GM12872 (cell line): ENCODE data around the gene KIAA0040.
A peak's percentile ranks its signal among the peaks of the same experiment; 100 is the strongest.

Experiments used
- CTCF ChIP-seq: IDR thresholded peaks from 3 replicates; pipeline ENCODE4 v1.5.1; 2011; ENCODE audit warnings: low read depth, mild to moderate bottlenecking, low read length, moderate library complexity; ENCODE audit not compliant: insufficient read depth

The KIAA0040 gene

DNA sequence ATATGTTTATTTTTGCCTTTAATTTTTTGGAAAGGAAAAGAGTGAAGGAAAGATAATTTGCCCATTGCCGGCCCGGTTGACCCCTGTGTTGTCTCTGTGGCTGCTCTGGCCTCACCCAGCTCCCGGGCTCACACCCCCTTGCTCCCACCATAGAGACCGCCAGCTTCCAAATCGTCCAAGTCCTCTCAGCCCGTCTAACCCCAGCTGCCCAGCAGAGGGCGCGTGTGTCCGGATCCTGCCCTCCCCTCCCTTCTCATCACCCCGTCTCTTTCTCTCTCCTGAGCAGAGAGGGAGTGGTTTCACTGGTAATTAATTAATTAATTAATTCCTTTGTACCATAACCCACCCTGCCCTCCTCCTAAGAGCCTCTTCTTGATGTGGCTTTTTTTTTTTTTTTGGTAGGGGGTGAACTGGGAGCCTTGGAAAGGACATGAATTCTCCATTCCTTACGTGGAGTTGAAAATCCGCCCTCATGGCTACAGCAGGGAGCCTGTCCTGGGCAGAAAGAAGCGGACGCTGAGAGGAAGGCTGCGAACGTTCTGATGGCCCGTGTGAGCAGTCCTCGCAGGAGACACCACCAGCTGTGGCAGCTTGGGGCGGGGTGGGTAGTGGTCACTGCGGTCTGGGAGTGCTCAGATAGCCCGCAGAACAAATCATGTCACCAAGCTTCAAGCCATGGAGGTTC is 45.9 kb downstream of the KIAA0040 start:
- TF ChIP-seq CTCF, result peak; percentile 94

- TF ChIP-seq CTCF, result no peak
Observed at GRCh38 chr1:175145899-175146528, 46.6 kb downstream of the KIAA0040 start.

GRCh38 chr1:175138579-175138978 is 54.0 kb downstream of the KIAA0040 start:
- TF ChIP-seq CTCF, result no peak

DNA sequence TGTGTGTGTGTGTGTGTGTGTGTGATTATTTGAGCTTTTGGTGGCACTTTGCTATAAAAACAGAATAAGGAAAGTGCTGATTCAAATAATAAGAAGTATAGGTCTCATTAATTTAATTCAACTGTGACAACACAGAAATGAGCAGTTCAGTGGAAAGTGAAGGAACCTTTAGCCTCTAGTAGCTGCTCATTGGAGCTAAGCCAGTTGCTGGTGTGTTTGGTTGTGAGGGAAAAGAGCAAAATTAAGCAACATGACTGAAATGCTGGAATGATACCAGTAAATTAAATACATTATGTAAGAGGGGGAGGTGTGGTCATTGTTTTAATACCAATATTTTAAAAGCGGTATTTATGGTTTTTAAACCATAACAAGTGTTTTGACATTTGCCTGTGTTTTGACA is 55.2 kb downstream of the KIAA0040 start:
- TF ChIP-seq CTCF, result no peak

GRCh38 chr1:175136246-175136645 is 56.3 kb downstream of the KIAA0040 start:
- TF ChIP-seq CTCF, result no peak

DNA sequence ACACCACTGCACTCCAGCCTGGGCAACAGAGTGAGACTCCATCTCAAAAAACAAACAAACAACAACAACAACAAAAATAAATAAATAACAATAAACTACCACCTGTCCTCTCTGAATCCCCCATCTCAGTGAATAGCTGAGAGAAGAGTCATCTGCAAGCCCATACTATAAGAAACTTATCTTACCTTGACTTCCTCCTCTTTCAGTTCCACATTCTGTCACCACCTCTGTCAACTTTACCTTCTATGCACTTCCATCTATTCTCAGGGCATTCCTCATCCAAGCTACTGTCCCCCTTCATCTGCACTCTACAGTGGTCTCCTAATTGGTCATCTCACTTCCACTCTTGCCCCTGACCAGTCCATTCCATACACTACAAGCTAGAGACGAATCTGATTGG is 58.1 kb downstream of the KIAA0040 start:
- TF ChIP-seq CTCF, result no peak

DNA sequence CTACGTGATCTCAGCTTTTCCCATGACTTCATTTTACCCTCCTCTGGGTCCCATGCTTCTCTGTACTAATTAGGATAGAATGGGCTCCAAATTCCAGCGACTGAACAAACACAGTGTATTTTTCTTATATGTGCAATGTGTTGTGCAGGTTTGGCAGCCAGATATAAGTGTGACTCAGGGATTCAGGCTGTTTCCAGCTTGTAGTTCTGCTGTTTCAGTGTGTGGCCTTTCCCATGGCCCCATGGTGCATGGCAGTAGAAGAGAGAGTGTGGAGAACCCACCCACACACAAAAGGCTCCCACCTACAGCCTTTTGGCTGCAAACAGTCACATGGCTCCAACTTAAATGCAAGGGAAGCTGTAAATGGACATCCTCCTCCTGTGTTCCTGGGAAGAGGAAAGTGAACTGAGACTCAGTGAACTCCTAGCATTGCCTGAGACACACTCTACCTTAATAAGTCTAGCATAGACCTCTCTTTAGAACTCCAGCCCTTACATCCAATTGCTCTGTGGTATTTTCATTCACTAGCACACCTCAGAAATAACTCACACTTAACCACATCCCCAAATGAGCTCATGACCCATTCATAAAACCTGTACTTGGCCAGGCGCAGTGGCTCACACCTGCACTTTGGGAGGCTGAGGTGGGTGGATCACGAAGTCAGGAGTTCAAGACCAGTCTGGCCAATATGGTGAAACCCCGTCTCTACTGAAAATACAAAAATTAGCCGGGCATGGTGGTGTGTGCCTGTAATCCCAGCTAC is 58.7 kb downstream of the KIAA0040 start:
- TF ChIP-seq CTCF, result no peak
